HG03280 (cell line): Measurements from ENCODE around the gene IGF2BP3.
A peak's percentile ranks its signal among the peaks of the same experiment; 100 is the strongest.

ENCODE experiments used
- ATAC-seq: cut with Tn5 transposase; IDR thresholded peaks from one replicate; pipeline ENCODE4 v1.9.1; 2021; ENCODE audit warnings: mild to moderate bottlenecking, moderate library complexity; ENCODE audit not compliant: unreplicated experiment

Gene IGF2BP3

GRCh38 chr7:23298885-23299769 is 171.2 kb downstream of the IGF2BP3 start, which contains the start of gene MALSU1:
Gene MALSU1 (plus strand): TSS chr7:23299339. CDS start chr7:23299353, 14 bp downstream.
- ATAC-seq: peak; percentile 99

GRCh38 chr7:23298141-23298881 is 172.0 kb downstream of the IGF2BP3 start:
- no peak for ATAC-seq

- ATAC-seq: no peak
These were observed 174.9 kb downstream of the IGF2BP3 start for GRCh38 chr7:23295401-23295697.

- no peak for ATAC-seq
These were observed 175.5 kb downstream of the IGF2BP3 start for GRCh38 chr7:23294549-23295400.

- no peak for ATAC-seq
These were observed 176.7 kb downstream of the IGF2BP3 start for GRCh38 chr7:23293500-23294073.

- no peak for ATAC-seq
These were observed 177.7 kb downstream of the IGF2BP3 start for GRCh38 chr7:23292623-23293022.

- ATAC-seq: no peak
These were observed 178.2 kb downstream of the IGF2BP3 start for GRCh38 chr7:23291957-23292560.

- ATAC-seq: no peak
These were observed 179.3 kb downstream of the IGF2BP3 start for GRCh38 chr7:23290993-23291392.

GRCh38 chr7:23287612-23288011 is 182.7 kb downstream of the IGF2BP3 start:
- ATAC-seq: no peak

GRCh38 chr7:23285657-23286646 is 184.3 kb downstream of the IGF2BP3 start:
- no peak for ATAC-seq

GRCh38 chr7:23284871-23285270 is 185.4 kb downstream of the IGF2BP3 start:
- ATAC-seq: no peak

GRCh38 chr7:23283086-23283485 is 187.2 kb downstream of the IGF2BP3 start:
- ATAC-seq: no peak

- no peak for ATAC-seq
These were observed 190.3 kb downstream of the IGF2BP3 start for GRCh38 chr7:23279819-23280525.

GRCh38 chr7:23277359-23277989 is 192.8 kb downstream of the IGF2BP3 start:
- peak; percentile 41 for ATAC-seq

- no peak for ATAC-seq
These were observed 193.3 kb downstream of the IGF2BP3 start for GRCh38 chr7:23276947-23277346.

GRCh38 chr7:23276376-23276775 is 193.9 kb downstream of the IGF2BP3 start:
- no peak for ATAC-seq

GRCh38 chr7:23275912-23276311 is 194.4 kb downstream of the IGF2BP3 start:
- ATAC-seq: no peak

GRCh38 chr7:23273141-23273599 is 197.1 kb downstream of the IGF2BP3 start:
- peak; percentile 93 for ATAC-seq
